IMR-90 (cell line): ENCODE results near the gene SNRPB. TPM values are rescaled to one million over a fixed set of nuclear protein-coding genes. Genes with fewer than 3 reads are reported as not detected.

ENCODE experiments used
- ATAC-seq: fragments of 200-7000 bp; cut with Tn5 transposase; 2 replicates; pipeline ENCODE4 v1.9.1; 2020; ENCODE audit warnings: low read depth, mild to moderate bottlenecking, moderate library complexity
- BruUV-seq: library from RNA; stranded (reverse); fragments of 400-500 nt; replicated peaks from 2 replicates; lab custom pipeline; 2021; lab: Mats Ljungman, UMichigan
- CTCF ChIA-PET: fragments of 300-600 bp; formaldehyde crosslinking; extraction: SDS; loops from one replicate; lab custom pipeline; 2021; ENCODE audit warnings: antibody characterized with exemption; lab: Yijun Ruan, JAX
- POLR2A ChIA-PET: fragments of 300-600 bp; sonication (Branson Sonifier 250); formaldehyde crosslinking; loops from one replicate; lab custom pipeline; 2022; ENCODE audit warnings: antibody characterized with exemption; ENCODE audit not compliant: unreplicated experiment; lab: Charles Lee
- DNase-seq: peaks from one replicate; pipeline ENCODE4 v3.0.0; 2013
- H2AFZ ChIP-seq: replicated peaks from 2 replicates; pipeline ENCODE3; 2013; ENCODE audit warnings: low read length, mild to moderate bottlenecking; ENCODE audit not compliant: poor library complexity
- H2AK5ac ChIP-seq: 2 replicates; pipeline ENCODE4 v1.6.1; 2013; ENCODE audit warnings: low read depth, low read length, inconsistent platforms
- H2AK9ac ChIP-seq: replicated peaks from 2 replicates; pipeline ENCODE3; 2013; ENCODE audit warnings: mild to moderate bottlenecking, low read depth, low read length, moderate library complexity; ENCODE audit not compliant: poor library complexity
- H2BK120ac ChIP-seq: 2 replicates; pipeline ENCODE4 v1.6.1; 2013; ENCODE audit warnings: low read depth, low read length, inconsistent platforms
- H2BK15ac ChIP-seq: 3 replicates; pipeline ENCODE4 v1.6.1; 2013; ENCODE audit warnings: low read depth, low read length, inconsistent platforms
- H2BK20ac ChIP-seq: 2 replicates; pipeline ENCODE4 v1.6.1; 2013; ENCODE audit warnings: low read depth, mild to moderate bottlenecking, inconsistent platforms, low read length, moderate library complexity
- H2BK5ac ChIP-seq: 2 replicates; pipeline ENCODE4 v1.6.1; 2013; ENCODE audit warnings: mild to moderate bottlenecking, low read depth, low read length, inconsistent platforms; ENCODE audit not compliant: poor library complexity, severe bottlenecking
- H3K14ac ChIP-seq: replicated peaks from 2 replicates; pipeline ENCODE4 v1.6.1; 2013; ENCODE audit warnings: low read depth, low read length, inconsistent platforms
- H3K18ac ChIP-seq: 2 replicates; pipeline ENCODE4 v1.6.1; 2013; ENCODE audit warnings: low read depth, low read length, control low read depth
- H3K23ac ChIP-seq: 2 replicates; pipeline ENCODE4 v1.6.1; 2013; ENCODE audit warnings: low read depth, low read length, inconsistent platforms
- H3K27ac ChIP-seq: 2 replicates; pipeline ENCODE4 v1.5.1; 2013; ENCODE audit warnings: mild to moderate bottlenecking, control low read depth, low read length; ENCODE audit not compliant: insufficient read depth
- H3K27me3 ChIP-seq: 2 replicates; pipeline ENCODE4 v1.6.1; 2013; ENCODE audit warnings: low read length; ENCODE audit not compliant: control insufficient read depth, insufficient read depth
- H3K36me3 ChIP-seq: 2 replicates; pipeline ENCODE4 v1.6.1; 2013; ENCODE audit warnings: low read length, mixed read lengths; ENCODE audit not compliant: control insufficient read depth, insufficient read depth
- H3K4ac ChIP-seq: 2 replicates; pipeline ENCODE4 v1.6.1; 2013; ENCODE audit warnings: low read depth, low read length, inconsistent platforms
- H3K4me1 ChIP-seq: 2 replicates; pipeline ENCODE4 v1.6.1; 2013; ENCODE audit warnings: low read length, mixed read lengths; ENCODE audit not compliant: control insufficient read depth, insufficient read depth
- H3K4me2 ChIP-seq: 2 replicates; pipeline ENCODE4 v1.6.1; 2013; ENCODE audit warnings: low read depth, mild to moderate bottlenecking, control low read depth, low read length, moderate library complexity
- H3K4me3 ChIP-seq: 2 replicates; pipeline ENCODE4 v1.5.1; 2013; ENCODE audit warnings: low read depth, mild to moderate bottlenecking, control low read depth, low read length, moderate library complexity; ENCODE audit not compliant: insufficient read depth
- H3K56ac ChIP-seq: 2 replicates; pipeline ENCODE4 v1.6.1; 2013; ENCODE audit warnings: low read length, inconsistent platforms; ENCODE audit not compliant: insufficient read depth; ENCODE audit errors: extremely low read depth
- H3K79me1 ChIP-seq, 2 experiments: 2 replicates each; pipeline ENCODE4 v1.6.1; 2013; ENCODE audit warnings: low read length in 2 of 2, inconsistent platforms in 1 of 2, low read depth in 1 of 2
- H3K9ac ChIP-seq: 2 replicates; pipeline ENCODE4 v1.6.1; 2013; ENCODE audit warnings: low read depth, low read length, control low read depth
- H3K9me1 ChIP-seq: 2 replicates; pipeline ENCODE4 v1.6.1; 2013; ENCODE audit warnings: low read length, inconsistent platforms; ENCODE audit not compliant: insufficient read depth
- H3K9me3 ChIP-seq: 2 replicates; pipeline ENCODE4 v1.6.1; 2013; ENCODE audit warnings: low read length; ENCODE audit not compliant: control insufficient read depth, insufficient read depth
- H4K20me1 ChIP-seq: 2 replicates; pipeline ENCODE4 v1.6.1; 2013; ENCODE audit warnings: low read length, inconsistent platforms; ENCODE audit not compliant: insufficient read depth
- H4K5ac ChIP-seq: 2 replicates; pipeline ENCODE4 v1.6.1; 2013; ENCODE audit warnings: mild to moderate bottlenecking, low read depth, low read length, control low read depth
- H4K8ac ChIP-seq, 2 experiments: 2 replicates each; pipeline ENCODE4 v1.6.1; 2013; ENCODE audit warnings: low read depth in 2 of 2, low read length in 2 of 2, control low read depth in 1 of 2, inconsistent platforms in 1 of 2
- H4K91ac ChIP-seq: 2 replicates; pipeline ENCODE4 v1.6.1; 2013; ENCODE audit warnings: low read depth, low read length, inconsistent platforms; ENCODE audit not compliant: insufficient read depth
- MXI1 ChIP-seq: IDR thresholded peaks from 2 replicates; pipeline ENCODE4 v1.6.1; 2012; ENCODE audit warnings: low read depth, mild to moderate bottlenecking, low read length, moderate library complexity, borderline replicate concordance
- RCOR1 ChIP-seq: IDR thresholded peaks from 2 replicates; pipeline ENCODE4 v1.6.1; 2012; ENCODE audit warnings: mild to moderate bottlenecking, low read length, improper control_type of control experiment; ENCODE audit not compliant: insufficient replicate concordance
- RFX5 ChIP-seq: IDR thresholded peaks from 2 replicates; pipeline ENCODE4 v1.8.0; 2012; ENCODE audit warnings: low read depth, mild to moderate bottlenecking, low read length, moderate library complexity
- WGBS, 2 experiments: methylation state at CpG; one replicate each; pipeline versions ENCODE4 v1.1.5 to v1.1.7; 2013; ENCODE audit warnings: missing lambda C conversion rate in 2 of 2; ENCODE audit not compliant: insufficient read length in 1 of 2; ENCODE audit errors: extremely low coverage in 2 of 2; 5-methylcytosine and 5-hydroxymethylcytosine counted together
- dilution Hi-C: fragments of 300-500 bp; cut with HindIII; formaldehyde crosslinking; loops from one replicate; pipeline ENCODE4 v1.14.3; 2018; ENCODE audit warnings: low sequenced_read_pairs; ENCODE audit not compliant: unreplicated experiment
- in situ Hi-C: fragments of 300-500 bp; cut with MboI; formaldehyde crosslinking; loops from 3 replicates; pipeline ENCODE4 v1.14.3; 2019; ENCODE audit warnings: low sequenced_read_pairs, inconsistent platforms, mixed read lengths
- intact Hi-C: fragments of 100-400 bp; cut with micrococcal nuclease; formaldehyde crosslinking; loops from 2 replicates; pipeline ENCODE4 v1.10.0; 2022
- polyA plus RNA-seq, 3 experiments: library from polyadenylated mRNA; depleted of rRNA; stranded (reverse); fragments of >200 nt; gene quantifications; 2 replicates each; pipeline ENCODE4 v1.2.3, GENCODE V29; 2012; ENCODE audit warnings: low replicate concordance in 1 of 3
- total RNA-seq: library from RNA; depleted of rRNA; stranded (reverse); fragments of >200 nt; gene quantifications from 2 replicates; pipeline ENCODE4 v1.2.3, GENCODE V29; 2012

Gene SNRPB
- total and polyA plus RNA-seq, 2 of the 4 experiments (the other 2 are of a cell fraction) = 103 to 214 TPM

GRCh38 chr20:2467412-2467811 lies 3.2 kb downstream of the SNRPB start:
- dilution Hi-C loops = no loop called here
- CTCF ChIA-PET = no interaction called here
- BruUV-seq = no TSS peak

More at GRCh38 chr20:2467412-2467811, 3.2 kb downstream of the SNRPB start:
- Histone ChIP-seq H2BK120ac (no peak overlapping the region), H2AK5ac (no peak overlapping the region), H3K36me3 (peaks cover 47% of the 10 kb centered on the region), H3K4me2 (no peak overlapping the region), H3K18ac (no peak overlapping the region), H2AK9ac (no peak overlapping the region), H2BK15ac (no peak overlapping the region), H3K4ac (no peak overlapping the region), H2BK20ac (no peak overlapping the region), H3K14ac (no peak overlapping the region), H4K5ac (no peak overlapping the region), H3K9me1 (peaks cover 17% of the 10 kb centered on the region), H3K4me1 (peaks cover 7% of the 10 kb centered on the region), H4K20me1 (peaks cover 48% of the 10 kb centered on the region), H3K27me3 (no peaks in the 10 kb centered on the region), H2AFZ (no peak overlapping the region), H3K9me3 (no peaks in the 10 kb centered on the region), H4K91ac (no peak overlapping the region), H3K9ac (no peak overlapping the region), H4K8ac (no peak overlapping the region; a peak in 1 of 4 replicates), H3K23ac (no peak overlapping the region), H2BK5ac (no peak overlapping the region), H3K27ac (no peak overlapping the region), H3K4me3 (no peak overlapping the region), H3K79me1 (peaks cover 29 to 52% of the 10 kb centered on the region in 2 experiments), H3K56ac (no peak overlapping the region)
- DNase-seq (no peak), ATAC-seq (no peak)
- POLR2A ChIA-PET = no interaction called here
- intact Hi-C loops (no loop called here), in situ Hi-C loops (loop anchor here (10.0 to 25.0 kb wide), 2 partner anchors 177 to 705 kb away; no protein-coding TSS in a partner anchor)
- 100% methylated on average over 3 of the region's 5 CpGs; no CpG with 5 or more reads in 1 of the 2 experiments for WGBS, 2 experiments
- TF ChIP-seq RFX5 (no peak), MXI1 (no peak), RCOR1 (no peak)
